K562 (cell line): ENCODE measurements around the gene CFL1. TPM values are rescaled to one million over a fixed set of nuclear protein-coding genes. Genes with fewer than 3 reads are reported as not detected.

Experiments
- ATAC-seq: fragments of 200-7000 bp; cut with Tn5 transposase; 3 replicates; pipeline ENCODE4 v1.9.1; 2020; ENCODE audit warnings: moderate library complexity
- BruUV-seq: library from RNA; stranded (reverse); fragments of 400-500 nt; replicated peaks from 2 replicates; lab custom pipeline; 2021; lab: Mats Ljungman, UMichigan
- CTCF ChIA-PET: fragments of 300-600 bp; formaldehyde crosslinking; extraction: SDS; loops from one replicate; lab custom pipeline; 2021; ENCODE audit warnings: low intra/inter-chr PET ratio; lab: Yijun Ruan, JAX
- POLR2A ChIA-PET: fragments of 300-600, 350-650 bp; sonication (Branson Sonifier 250); formaldehyde crosslinking; extraction: SDS; loops from one replicate; lab custom pipeline; 2021; ENCODE audit warnings: antibody characterized with exemption, inconsistent platforms; lab: Yijun Ruan, JAX
- DNase-seq, 4 experiments: peaks; one replicate each; pipeline versions ENCODE4 v3.0.0 to v3.0.0-alpha.2; 2011 to 2018; ENCODE audit warnings: low spot score in 3 of 4, mixed read lengths in 3 of 4; ENCODE audit errors: extremely low read depth in 1 of 4
- FAIRE-seq: peaks from 2 replicates; lab custom pipeline; 2011; peaks lifted over from hg19 to GRCh38; lab: Jason Lieb, UNC
- H2AFZ ChIP-seq: 2 replicates; pipeline ENCODE4 v1.6.0; 2011; ENCODE audit warnings: low read depth, low read length, control low read depth, inconsistent platforms
- H3K27ac ChIP-seq: fragments of 200-600 bp; 3 replicates; pipeline ENCODE4 v1.8.0; 2011; ENCODE audit warnings: low read depth, mild to moderate bottlenecking, control low read depth, inconsistent platforms, low read length, moderate library complexity, mixed read lengths; ENCODE audit errors: extremely low read depth
- H3K27me3 ChIP-seq, 2 experiments: fragments of 300-600 bp in 1 of 2; 2 replicates in 1 of 2; 3 replicates in 1 of 2; pipeline versions ENCODE4 v1.6.0 to v1.8.0; 2011; ENCODE audit warnings: inconsistent platforms in 2 of 2, low read length in 2 of 2, mild to moderate bottlenecking in 1 of 2, mixed read lengths in 1 of 2, moderate library complexity in 1 of 2; ENCODE audit not compliant: control insufficient read depth in 2 of 2, insufficient read depth in 2 of 2
- H3K36me3 ChIP-seq: fragments of 300-600 bp; 3 replicates; pipeline ENCODE4 v1.8.0; 2011; ENCODE audit warnings: mild to moderate bottlenecking, low read length, inconsistent platforms; ENCODE audit not compliant: control insufficient read depth, insufficient read depth
- H3K4me1 ChIP-seq, 2 experiments: fragments of 200-600 bp in 1 of 2; replicated peaks in 1 of 2; 2 replicates in 1 of 2; 3 replicates in 1 of 2; pipeline versions ENCODE4 v1.5.1 to v1.8.0; 2011; ENCODE audit warnings: inconsistent platforms in 2 of 2, low read length in 2 of 2, mild to moderate bottlenecking in 1 of 2, mixed read lengths in 1 of 2, moderate library complexity in 1 of 2; ENCODE audit not compliant: control insufficient read depth in 2 of 2, insufficient read depth in 2 of 2
- H3K4me2 ChIP-seq: 2 replicates; pipeline ENCODE4 v1.6.1; 2011; ENCODE audit warnings: low read length, control low read depth, inconsistent platforms, mixed read lengths; ENCODE audit not compliant: insufficient read depth
- H3K4me3 ChIP-seq: fragments of 200-600 bp; sonication (generic), shearing (Covaris generic); 2 replicates; pipeline ENCODE4 v1.5.1; 2016; ENCODE audit warnings: control low read depth, inconsistent platforms
- H3K79me2 ChIP-seq: fragments of 200-600 bp; 3 replicates; pipeline ENCODE4 v1.8.0; 2011; ENCODE audit warnings: low read length, inconsistent platforms; ENCODE audit not compliant: control insufficient read depth, insufficient read depth
- H3K9ac ChIP-seq, 2 experiments: 2 replicates each; pipeline versions ENCODE4 v1.6.0 to v1.6.1; 2011; ENCODE audit warnings: low read depth in 2 of 2, low read length in 2 of 2, control low read depth in 1 of 2, inconsistent platforms in 1 of 2, mild to moderate bottlenecking in 1 of 2, mixed read lengths in 1 of 2; ENCODE audit not compliant: insufficient read depth in 1 of 2
- H3K9me1 ChIP-seq: one replicate; pipeline ENCODE4 v1.6.0; 2011; ENCODE audit warnings: inconsistent platforms, mild to moderate bottlenecking, low read length, moderate library complexity; ENCODE audit not compliant: control insufficient read depth, insufficient read depth
- H3K9me3 ChIP-seq: replicated peaks from 2 replicates; pipeline ENCODE4 v1.5.1; 2011; ENCODE audit warnings: low read depth, low read length, inconsistent platforms; ENCODE audit not compliant: control insufficient read depth, insufficient read depth
- H4K20me1 ChIP-seq: replicated peaks from 2 replicates; pipeline ENCODE4 v1.6.1; 2011; ENCODE audit warnings: low read length, inconsistent platforms, mixed read lengths; ENCODE audit not compliant: control insufficient read depth, insufficient read depth
- CBX1 ChIP-seq: sonication (generic); IDR thresholded peaks from 2 replicates; pipeline ENCODE4 v1.6.1; 2016; ENCODE audit warnings: antibody characterized with exemption, low read depth, mild to moderate bottlenecking
- CBX3 ChIP-seq, 2 experiments: IDR thresholded peaks; 1 replicate in 1 of 2; 2 replicates in 1 of 2; pipeline ENCODE4 v1.6.1; 2012; ENCODE audit warnings: inconsistent platforms in 2 of 2, low read length in 2 of 2, borderline replicate concordance in 1 of 2, control low read depth in 1 of 2
- CCAR2 ChIP-seq: fragments of 200-400 bp; formaldehyde crosslinking; IDR thresholded peaks from 2 replicates; pipeline ENCODE4 v1.6.1; 2017; ENCODE audit warnings: mild to moderate bottlenecking, low read depth, low read length
- DIDO1 ChIP-seq: fragments of 450-650 bp; IDR thresholded peaks from 2 replicates; pipeline ENCODE4 v1.6.1; 2016; ENCODE audit warnings: low read depth, missing biosample characterization, missing genetic modification characterization
- FOXP1 ChIP-seq: sonication (generic); formaldehyde crosslinking; IDR thresholded peaks from 2 replicates; pipeline ENCODE4 v1.8.0; 2022; ENCODE audit warnings: mild to moderate bottlenecking, missing genetic modification reagents
- HEY1 ChIP-seq: fragments of 250-450 bp; sonication (Bioruptor Pico); IDR thresholded peaks from 2 replicates; pipeline ENCODE4 v1.5.0; 2020; ENCODE audit warnings: mild to moderate bottlenecking, moderate library complexity, borderline replicate concordance
- MAFK ChIP-seq: IDR thresholded peaks from 2 replicates; pipeline ENCODE4 v1.6.1; 2011; ENCODE audit warnings: low read length, improper control_type of control experiment
- PHB ChIP-seq: fragments of 250-450 bp; sonication (Bioruptor Pico); IDR thresholded peaks from 2 replicates; pipeline ENCODE4 v1.5.0; 2021
- RBFOX2 ChIP-seq: fragments of 200-400 bp; formaldehyde crosslinking; IDR thresholded peaks from 2 replicates; pipeline ENCODE4 v1.6.1; 2017; ENCODE audit warnings: low read depth, mild to moderate bottlenecking, low read length, moderate library complexity
- RBM22 ChIP-seq: fragments of 200-400 bp; formaldehyde crosslinking; IDR thresholded peaks from 2 replicates; pipeline ENCODE4 v1.6.1; 2018; ENCODE audit warnings: low read length, low read depth; ENCODE audit not compliant: poor library complexity, severe bottlenecking
- SIN3A ChIP-seq, 2 experiments: fragments of 150-350 bp in 1 of 2; IDR thresholded peaks; 2 replicates each; pipeline ENCODE4 v1.6.1; 2011 to 2016; ENCODE audit warnings: borderline replicate concordance in 2 of 2, low read depth in 2 of 2, low read length in 2 of 2, mild to moderate bottlenecking in 2 of 2, moderate library complexity in 2 of 2; ENCODE audit not compliant: control insufficient read depth in 1 of 2
- SMC3 ChIP-seq: conservative IDR thresholded peaks from 2 replicates; pipeline ENCODE4 v1.6.1; 2011; ENCODE audit warnings: low read depth, low read length, improper control_type of control experiment; ENCODE audit not compliant: insufficient read depth
- TAL1 ChIP-seq: fragments of 450-650 bp; IDR thresholded peaks from 2 replicates; pipeline ENCODE4 v1.6.1; 2016; ENCODE audit warnings: mild to moderate bottlenecking
- TBP ChIP-seq: optimal IDR thresholded peaks from 2 replicates; pipeline ENCODE3; 2011; ENCODE audit warnings: low read depth, low read length, improper control_type of control experiment
- YBX1 ChIP-seq: fragments of 450-650 bp; IDR thresholded peaks from 2 replicates; pipeline ENCODE4 v1.7.1; 2016; ENCODE audit warnings: mild to moderate bottlenecking
- ZBTB43 ChIP-seq: sonication (generic); formaldehyde crosslinking; IDR thresholded peaks from 2 replicates; pipeline ENCODE4 v1.8.0; 2023; ENCODE audit warnings: mild to moderate bottlenecking, missing genetic modification reagents
- ZBTB7A ChIP-seq: IDR thresholded peaks from 2 replicates; pipeline ENCODE4 v1.6.1; 2011; ENCODE audit warnings: low read depth, mild to moderate bottlenecking, low read length, moderate library complexity, borderline replicate concordance; ENCODE audit not compliant: control insufficient read depth
- WGBS: fragments of 100-300 bp; shearing (Covaris generic); methylation state at CpG from one replicate; pipeline ENCODE4 v1.1.6; 2016; ENCODE audit warnings: low coverage, mixed read lengths; ENCODE audit not compliant: insufficient coverage; ENCODE audit errors: missing lambda C conversion rate; 5-methylcytosine and 5-hydroxymethylcytosine counted together
- in situ Hi-C: fragments of 300-500 bp; cut with MboI; formaldehyde crosslinking; loops from 4 replicates; pipeline ENCODE4 v1.15.0; 2018; ENCODE audit warnings: inconsistent platforms, mixed read lengths
- intact Hi-C: fragments of 100-400 bp; cut with micrococcal nuclease; formaldehyde crosslinking; loops from 2 replicates; pipeline ENCODE4 v1.14.2; 2022
- polyA plus RNA-seq, 8 experiments: library from polyadenylated mRNA; depleted of rRNA in 4 of 8; stranded (reverse) in 5 of 8; unstranded in 3 of 8; fragments of >200 nt; fragmentation: Nextera tagmentation in 2 of 8; fragmentation: Illumina TruSeq in 1 of 8; extraction: Ambion mirVana in 2 of 8; extraction: Trizol in 1 of 8; gene quantifications; 2 replicates each; pipeline versions ENCODE4 v1.2.1 to v1.2.3, GENCODE V29; 2011 to 2014; ENCODE audit warnings: inconsistent platforms in 1 of 8, missing spikeins in 1 of 8
- total RNA-seq, 7 experiments: library from RNA; depleted of rRNA in 6 of 7; stranded (reverse); fragments of >200 nt in 6 of 7; fragmentation: Illumina TruSeq in 2 of 7; extraction: Trizol in 2 of 7; gene quantifications; 2 replicates each; pipeline versions ENCODE4 v1.2.1 to v1.2.3, GENCODE V29; 2011 to 2021; ENCODE audit warnings: low replicate concordance in 1 of 7
- TF ChIP-seq, protein P1 (sequence below): sonication (generic); IDR thresholded peaks from 2 replicates; pipeline ENCODE4 v1.6.1; 2016
- TF ChIP-seq, protein P2 (sequence below): sonication (generic); formaldehyde crosslinking; IDR thresholded peaks from 2 replicates; pipeline ENCODE4 v1.8.1; 2022; ENCODE audit warnings: missing genetic modification reagents

CFL1 gene
- total and polyA plus RNA-seq, 9 of the 15 experiments (the other 6 are each of a cell fraction or from before 2014, with no cell fraction given): 105 to 1,101 (median 859) TPM

DNA sequence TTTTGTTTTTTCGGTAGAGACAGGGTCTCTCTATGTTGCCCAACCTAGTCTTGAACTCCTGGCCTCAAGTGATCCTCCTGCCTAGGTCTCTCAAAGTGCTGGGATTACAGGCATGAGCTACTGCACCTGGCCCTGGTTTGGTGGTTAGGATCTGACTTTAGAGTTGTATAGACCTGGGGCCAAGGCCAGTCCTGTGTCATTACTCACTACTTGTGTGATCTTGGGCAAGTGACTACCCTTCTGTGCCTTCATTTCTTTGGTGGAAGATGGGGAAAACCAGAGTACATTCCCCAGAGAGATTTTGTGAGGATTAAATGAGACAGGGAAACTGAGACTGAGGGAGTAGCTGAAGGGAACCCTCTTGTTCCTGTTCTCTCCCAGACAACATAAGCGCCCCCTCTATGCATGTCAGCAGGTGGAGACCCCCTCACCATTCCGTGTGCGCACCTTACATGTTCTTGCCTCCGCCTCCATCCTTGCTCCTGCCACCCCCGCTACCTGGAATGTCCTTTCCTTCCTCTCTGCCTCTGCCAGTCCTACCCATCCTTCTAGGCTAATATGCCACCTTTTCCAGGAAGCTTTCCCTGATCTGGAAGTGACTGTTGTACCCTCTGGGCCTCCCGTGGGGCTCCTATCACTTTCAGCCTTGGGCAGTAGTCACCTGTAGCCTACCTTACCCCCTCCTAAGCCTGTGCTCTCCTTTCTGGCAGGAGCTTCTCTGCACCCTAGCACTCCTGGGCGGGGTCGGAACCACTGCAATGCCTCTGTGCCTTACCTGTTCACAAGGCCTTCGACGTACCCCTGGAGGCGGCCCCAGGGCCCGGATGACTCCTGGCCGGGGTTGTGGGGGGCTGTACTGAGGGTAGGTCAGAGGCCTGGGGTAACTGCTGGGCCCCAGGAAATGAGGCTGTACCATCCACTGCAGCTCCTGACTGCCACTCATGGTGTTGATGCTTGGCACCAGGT is 38.3 kb upstream of the CFL1 start:
- Histone ChIP-seq H3K9ac (peak overlapping the region in 1 of 2 experiments; percentile 73; a peak in 1 of 4 replicates), H2AFZ (no peak overlapping the region), H3K4me1 (peaks cover 39 to 70% of the 10 kb centered on the region in 2 experiments), H3K9me1 (no peaks in the 10 kb centered on the region), H3K36me3 (peaks cover 73% of the 10 kb centered on the region), H3K4me2 (no peak overlapping the region), H3K4me3 (no peak overlapping the region), H3K27me3 (no peaks in the 10 kb centered on the region), H3K27ac (peak overlapping the region; percentile 36; the same call in 2 of the 3 replicates), H3K79me2 (peaks cover 84% of the 10 kb centered on the region), H3K9me3 (no peaks in the 10 kb centered on the region), H4K20me1 (peaks cover 33% of the 10 kb centered on the region)
- intact Hi-C loops: no loop called here
- DNase-seq (no peak), ATAC-seq (no peak), FAIRE-seq (no peak)
- in situ Hi-C loops: no loop called here
- BruUV-seq: no TSS peak
- 91% methylated on average over 11 of the region's 14 CpGs for WGBS
- ChIA-PET CTCF (no interaction called here), POLR2A (interaction anchor here (0.6 to 10.0 kb wide), 13 partner anchors 7 to 416 kb away, joined by 3 to 136 read pairs (median 5); partner anchors contain the start of genes CCDC85B, CFL1, FIBP and MUS81)
- TF ChIP-seq, protein P1, sequence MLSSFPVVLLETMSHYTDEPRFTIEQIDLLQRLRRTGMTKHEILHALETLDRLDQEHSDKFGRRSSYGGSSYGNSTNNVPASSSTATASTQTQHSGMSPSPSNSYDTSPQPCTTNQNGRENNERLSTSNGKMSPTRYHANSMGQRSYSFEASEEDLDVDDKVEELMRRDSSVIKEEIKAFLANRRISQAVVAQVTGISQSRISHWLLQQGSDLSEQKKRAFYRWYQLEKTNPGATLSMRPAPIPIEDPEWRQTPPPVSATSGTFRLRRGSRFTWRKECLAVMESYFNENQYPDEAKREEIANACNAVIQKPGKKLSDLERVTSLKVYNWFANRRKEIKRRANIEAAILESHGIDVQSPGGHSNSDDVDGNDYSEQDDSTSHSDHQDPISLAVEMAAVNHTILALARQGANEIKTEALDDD: no peak
- TF ChIP-seq YBX1 (no peak), FOXP1 (no peak), TBP (no peak), RBFOX2 (peak; percentile 65), ZBTB43 (CRISPR knock-in tag) (no peak), HEY1 (CRISPR knock-in tag) (no peak), CBX1 (no peak), ZBTB7A (no peak), CCAR2 (no peak), PHB (no peak), SIN3A (IDR thresholded peaks at IDR 0.05; ENCODE audit: borderline replicate concordance in 2 of 2, control insufficient read depth in 1 of 2, low read depth in 2 of 2, low read length in 2 of 2) (no peak), DIDO1 (tag) (no peak), TAL1 (no peak), RBM22 (peak; percentile 74), CBX3 (IDR thresholded peaks at IDR 0.05; ENCODE audit: borderline replicate concordance in 1 of 2, low read length in 2 of 2) (no peak), MAFK (no peak), SMC3 (no peak)
- TF ChIP-seq, protein P2, sequence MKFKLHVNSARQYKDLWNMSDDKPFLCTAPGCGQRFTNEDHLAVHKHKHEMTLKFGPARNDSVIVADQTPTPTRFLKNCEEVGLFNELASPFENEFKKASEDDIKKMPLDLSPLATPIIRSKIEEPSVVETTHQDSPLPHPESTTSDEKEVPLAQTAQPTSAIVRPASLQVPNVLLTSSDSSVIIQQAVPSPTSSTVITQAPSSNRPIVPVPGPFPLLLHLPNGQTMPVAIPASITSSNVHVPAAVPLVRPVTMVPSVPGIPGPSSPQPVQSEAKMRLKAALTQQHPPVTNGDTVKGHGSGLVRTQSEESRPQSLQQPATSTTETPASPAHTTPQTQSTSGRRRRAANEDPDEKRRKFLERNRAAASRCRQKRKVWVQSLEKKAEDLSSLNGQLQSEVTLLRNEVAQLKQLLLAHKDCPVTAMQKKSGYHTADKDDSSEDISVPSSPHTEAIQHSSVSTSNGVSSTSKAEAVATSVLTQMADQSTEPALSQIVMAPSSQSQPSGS: no peak
